SK-N-SH (cell line): ENCODE data around the gene PRKCG. TPM values are rescaled to one million over a fixed set of nuclear protein-coding genes. Genes with fewer than 3 reads are reported as not detected.

Experiments
- CTCF ChIA-PET: fragments of 300-600, 350-600 bp; formaldehyde crosslinking; extraction: SDS; loops from one replicate; lab custom pipeline; 2021; lab: Yijun Ruan, JAX
- POLR2A ChIA-PET: fragments of 350-600 bp; sonication (Branson Sonifier 250); formaldehyde crosslinking; extraction: SDS; loops from one replicate; lab custom pipeline; 2020; ENCODE audit warnings: antibody characterized with exemption, inconsistent platforms; lab: Yijun Ruan, JAX
- DNase-seq: peaks from one replicate; pipeline ENCODE4 v3.0.0; 2012
- H2AFZ ChIP-seq: fragments of 200-600 bp; sonication (generic); 2 replicates; pipeline ENCODE4 v1.8.1; 2016; ENCODE audit warnings: antibody characterized with exemption, mild to moderate bottlenecking, low read depth
- H3F3A ChIP-seq: fragments of 200-600 bp; sonication (generic); replicated peaks from 2 replicates; pipeline ENCODE3; 2016; ENCODE audit warnings: antibody characterized with exemption, mild to moderate bottlenecking; ENCODE audit not compliant: insufficient read depth
- H3K27ac ChIP-seq, 2 experiments: fragments of 200-500 bp in 1 of 2; fragments of 200-600 bp in 1 of 2; sonication (Bioruptor generic) in 1 of 2; sonication (generic), shearing (Covaris generic) in 1 of 2; 2 replicates each; pipeline versions ENCODE4 v1.5.1 to v1.6.1; 2014 to 2016; ENCODE audit warnings: low read depth in 2 of 2, inconsistent platforms in 1 of 2, low read length in 1 of 2, mild to moderate bottlenecking in 1 of 2, mixed read lengths in 1 of 2
- H3K27me3 ChIP-seq: fragments of 200-600 bp; sonication (generic), shearing (Covaris generic); 2 replicates; pipeline ENCODE4 v1.6.1; 2016; ENCODE audit warnings: mixed run types; ENCODE audit not compliant: insufficient read depth
- H3K36me3 ChIP-seq, 2 experiments: fragments of 200-500 bp in 1 of 2; fragments of 200-600 bp in 1 of 2; sonication (Bioruptor generic) in 1 of 2; sonication (generic) in 1 of 2; replicated peaks in 1 of 2; 2 replicates each; pipeline versions ENCODE3 to v1.5.1; 2014 to 2016; ENCODE audit warnings: low read length in 1 of 2, mild to moderate bottlenecking in 1 of 2; ENCODE audit not compliant: insufficient read depth in 2 of 2, control insufficient read depth in 1 of 2
- H3K4me1 ChIP-seq, 2 experiments: fragments of 200-500 bp in 1 of 2; fragments of 200-600 bp in 1 of 2; sonication (Bioruptor generic) in 1 of 2; sonication (generic), shearing (Covaris generic) in 1 of 2; 2 replicates each; pipeline versions ENCODE4 v1.5.1 to v1.6.1; 2014 to 2016; ENCODE audit warnings: low read depth in 1 of 2, low read length in 1 of 2, mixed run types in 1 of 2; ENCODE audit not compliant: insufficient read depth in 2 of 2, control insufficient read depth in 1 of 2
- H3K4me2 ChIP-seq: fragments of 200-600 bp; sonication (generic), shearing (Covaris generic); 2 replicates; pipeline ENCODE4 v1.6.1; 2017; ENCODE audit warnings: mixed run types
- H3K4me3 ChIP-seq, 2 experiments: fragments of 200-500 bp in 1 of 2; fragments of 200-600 bp in 1 of 2; sonication (Bioruptor generic) in 1 of 2; sonication (generic), shearing (Covaris generic) in 1 of 2; 2 replicates each; pipeline versions ENCODE4 v1.5.1 to v1.8.1; 2014 to 2016; ENCODE audit warnings: low read depth in 2 of 2, inconsistent platforms in 1 of 2, low read length in 1 of 2, mild to moderate bottlenecking in 1 of 2, mixed read lengths in 1 of 2, moderate library complexity in 1 of 2
- H3K79me2 ChIP-seq: fragments of 200-600 bp; sonication (generic); 2 replicates; pipeline ENCODE4 v1.8.1; 2017; ENCODE audit warnings: mild to moderate bottlenecking; ENCODE audit not compliant: insufficient read depth
- H3K9ac ChIP-seq: fragments of 200-600 bp; sonication (generic); 2 replicates; pipeline ENCODE4 v1.6.1; 2017; ENCODE audit warnings: mixed run types
- H3K9me2 ChIP-seq: fragments of 200-600 bp; sonication (generic); 2 replicates; pipeline ENCODE4 v1.6.1; 2017; ENCODE audit warnings: mixed run types
- H3K9me3 ChIP-seq: fragments of 200-600 bp; sonication (generic); 2 replicates; pipeline ENCODE4 v1.6.1; 2017; ENCODE audit warnings: mixed run types, mild to moderate bottlenecking, moderate library complexity
- H4K20me1 ChIP-seq: fragments of 200-600 bp; sonication (generic); 2 replicates; pipeline ENCODE4 v1.6.1; 2017; ENCODE audit warnings: mild to moderate bottlenecking, mixed run types; ENCODE audit not compliant: insufficient read depth
- CHD2 ChIP-seq: fragments of 150-350 bp; IDR thresholded peaks from 2 replicates; pipeline ENCODE4 v1.6.1; 2018; ENCODE audit warnings: low read length; ENCODE audit not compliant: partially characterized antibody
- CTCF ChIP-seq: fragments of 200-600 bp; sonication (generic); IDR thresholded peaks from 2 replicates; pipeline ENCODE4 v1.6.1; 2017; ENCODE audit warnings: antibody characterized with exemption, mild to moderate bottlenecking, moderate library complexity
- ELF1 ChIP-seq: IDR thresholded peaks from 2 replicates; pipeline ENCODE4 v1.4.0; 2012
- EP300 ChIP-seq, 2 experiments: IDR thresholded peaks; 2 replicates each; pipeline versions ENCODE4 v1.4.0 to v1.6.1; 2012; ENCODE audit warnings: borderline replicate concordance in 1 of 2, low read depth in 1 of 2, low read length in 1 of 2
- FOSL2 ChIP-seq: IDR thresholded peaks from 2 replicates; pipeline ENCODE4 v1.4.0; 2012; ENCODE audit warnings: low read depth, mild to moderate bottlenecking, moderate library complexity, borderline replicate concordance
- IRF3 ChIP-seq: fragments of 150-350 bp; IDR thresholded peaks from 2 replicates; pipeline ENCODE4 v1.6.1; 2016; ENCODE audit warnings: mild to moderate bottlenecking, low read depth, low read length
- MEF2A ChIP-seq: IDR thresholded peaks from 2 replicates; pipeline ENCODE4 v1.4.0; 2012; ENCODE audit warnings: low read depth, borderline replicate concordance
- NFIC ChIP-seq: IDR thresholded peaks from 2 replicates; pipeline ENCODE4 v1.4.0; 2012; ENCODE audit warnings: borderline replicate concordance
- RAD21 ChIP-seq: IDR thresholded peaks from 2 replicates; pipeline ENCODE4 v1.6.1; 2012; ENCODE audit warnings: mild to moderate bottlenecking, low read length
- RCOR1 ChIP-seq: fragments of 150-350 bp; IDR thresholded peaks from 2 replicates; pipeline ENCODE4 v1.6.1; 2017; ENCODE audit warnings: antibody characterized with exemption, low read length
- SIN3A ChIP-seq: IDR thresholded peaks from 2 replicates; pipeline ENCODE4 v1.6.1; 2012; ENCODE audit warnings: low read depth, mild to moderate bottlenecking, low read length, moderate library complexity, borderline replicate concordance
- USF2 ChIP-seq: fragments of 150-350 bp; IDR thresholded peaks from 2 replicates; pipeline ENCODE4 v1.6.1; 2017; ENCODE audit warnings: antibody characterized with exemption, low read length, low read depth, borderline replicate concordance
- ZBTB33 ChIP-seq: IDR thresholded peaks from 2 replicates; pipeline ENCODE4 v1.4.0; 2012; ENCODE audit warnings: low read depth, borderline replicate concordance
- WGBS: methylation state at CpG from one replicate; pipeline ENCODE4 v1.1.6; 2017; ENCODE audit warnings: low lambda C conversion rate; 5-methylcytosine and 5-hydroxymethylcytosine counted together
- polyA plus RNA-seq, 3 experiments: library from polyadenylated mRNA; depleted of rRNA; stranded (reverse); fragments of >200 nt; gene quantifications; 2 replicates each; pipeline ENCODE4 v1.2.3, GENCODE V29; 2012

PRKCG gene
- polyA plus RNA-seq, 1 of the 3 experiments (the other 2 are of a cell fraction), result 0.08 TPM

- ChIA-PET POLR2A (no interaction called here), CTCF (interaction anchor here (0.7 kb wide), 1 partner anchor 31 kb away, joined by 3 read pairs; no protein-coding TSS in a partner anchor)
- H4K20me1 ChIP-seq, result no peaks in the 10 kb centered on the region
- no peak for DNase-seq
- peak overlapping the region; percentile 98; the same call in 1 of the 2 replicates for H2AFZ ChIP-seq
- no peaks in the 10 kb centered on the region for H3K9me3 ChIP-seq
- no peaks in the 10 kb centered on the region for H3K27me3 ChIP-seq
- no peak overlapping the region for H3K9ac ChIP-seq
- H3K36me3 ChIP-seq, result no peaks in the 10 kb centered on the region
- no peaks in the 10 kb centered on the region for H3K9me2 ChIP-seq
- TF ChIP-seq ELF1, result no peak
- TF ChIP-seq NFIC, result no peak
- TF ChIP-seq EP300 (IDR thresholded peaks at IDR 0.05; ENCODE audit: borderline replicate concordance in 1 of 2, low read depth in 1 of 2, low read length in 1 of 2), result no peak
- no peak for TF ChIP-seq CHD2
- TF ChIP-seq SIN3A, result no peak
- TF ChIP-seq RCOR1, result no peak
- no peak for TF ChIP-seq CTCF
- TF ChIP-seq USF2, result no peak
- no peak for TF ChIP-seq FOSL2
- TF ChIP-seq IRF3, result no peak
- TF ChIP-seq RAD21, result no peak
- TF ChIP-seq ZBTB33, result no peak
- no peak for TF ChIP-seq MEF2A
- no peak overlapping the region for H3K4me3 ChIP-seq
- peaks cover 13% of the 10 kb centered on the region for H3F3A ChIP-seq
- 95% methylated on average over 4 of the region's 4 CpGs for WGBS
- H3K4me2 ChIP-seq, result no peak overlapping the region
- H3K4me1 ChIP-seq, result no peaks in the 10 kb centered on the region; a peak in 2 of 4 replicates
- H3K27ac ChIP-seq, result no peak overlapping the region
- no peaks in the 10 kb centered on the region for H3K79me2 ChIP-seq
Observed at GRCh38 chr19:53944416-53944815, 62.4 kb downstream of the PRKCG start.
